PC-3 (cell line): ENCODE results near the gene SLC17A2. TPM values are rescaled to one million over a fixed set of nuclear protein-coding genes. Genes with fewer than 3 reads are reported as not detected.

ENCODE experiments used
- ATAC-seq: fragments of 200-7000 bp; cut with Tn5 transposase; 2 replicates; pipeline ENCODE4 v1.9.1; 2020; ENCODE audit warnings: mild to moderate bottlenecking, moderate library complexity
- BruUV-seq: library from RNA; stranded (reverse); fragments of 400-500 nt; replicated peaks from 2 replicates; lab custom pipeline; 2021; lab: Mats Ljungman, UMichigan
- CTCF ChIA-PET: fragments of 300-600 bp; sonication (Branson Sonifier 250); formaldehyde crosslinking; loops from one replicate; lab custom pipeline; 2022; ENCODE audit warnings: antibody characterized with exemption; lab: Charles Lee
- POLR2A ChIA-PET: fragments of 300-600 bp; sonication (Branson Sonifier 250); formaldehyde crosslinking; loops from one replicate; lab custom pipeline; 2022; ENCODE audit warnings: antibody characterized with exemption; ENCODE audit not compliant: unreplicated experiment; lab: Charles Lee
- DNase-seq: peaks from one replicate; pipeline ENCODE4 v3.0.0-alpha.2; 2015
- H2AFZ ChIP-seq: fragments of 300-600 bp; sonication (generic); 2 replicates; pipeline ENCODE4 v1.6.0; 2016; ENCODE audit warnings: antibody characterized with exemption, low read length
- H3F3A ChIP-seq: fragments of 300-600 bp; sonication (generic); one replicate; pipeline ENCODE4 v1.6.0; 2017; ENCODE audit warnings: antibody characterized with exemption, low read length, control low read depth, mild to moderate bottlenecking; ENCODE audit not compliant: unreplicated experiment
- H3K27ac ChIP-seq: fragments of 300-600 bp; sonication (generic); 2 replicates; pipeline ENCODE4 v1.5.1; 2016; ENCODE audit warnings: mild to moderate bottlenecking, low read length
- H3K27me3 ChIP-seq: fragments of 300-600 bp; sonication (generic); 2 replicates; pipeline ENCODE4 v1.6.1; 2016; ENCODE audit warnings: low read length, mixed read lengths
- H3K36me3 ChIP-seq: fragments of 300-600 bp; sonication (generic); 2 replicates; pipeline ENCODE4 v1.6.1; 2016; ENCODE audit warnings: low read depth, mixed run types, low read length, mixed read lengths
- H3K4me1 ChIP-seq: fragments of 300-600 bp; sonication (generic); 2 replicates; pipeline ENCODE4 v1.5.1; 2016; ENCODE audit warnings: low read length; ENCODE audit not compliant: insufficient read depth
- H3K4me2 ChIP-seq: fragments of 300-600 bp; sonication (generic); 2 replicates; pipeline ENCODE4 v1.6.0; 2016; ENCODE audit warnings: low read length
- H3K4me3 ChIP-seq: fragments of 300-600 bp; sonication (generic); 2 replicates; pipeline ENCODE4 v1.5.1; 2016; ENCODE audit warnings: mild to moderate bottlenecking, low read length, mixed read lengths
- H3K79me2 ChIP-seq: fragments of 300-600 bp; sonication (generic); 2 replicates; pipeline ENCODE4 v1.6.1; 2017; ENCODE audit warnings: low read length, mixed read lengths
- H3K9ac ChIP-seq: fragments of 300-600 bp; sonication (generic); 2 replicates; pipeline ENCODE4 v1.6.0; 2016; ENCODE audit warnings: mild to moderate bottlenecking, low read length
- H3K9me2 ChIP-seq: fragments of 300-600 bp; sonication (generic); replicated peaks from 2 replicates; pipeline ENCODE4 v1.6.1; 2016; ENCODE audit warnings: mixed run types, low read length, mixed read lengths
- H3K9me3 ChIP-seq: fragments of 300-600 bp; sonication (generic); 2 replicates; pipeline ENCODE4 v1.6.1; 2016; ENCODE audit warnings: low read length, mixed read lengths
- H4K20me1 ChIP-seq: fragments of 300-600 bp; sonication (generic); 2 replicates; pipeline ENCODE4 v1.6.1; 2016; ENCODE audit warnings: low read length, mixed read lengths
- CTCF ChIP-seq: fragments of 300-600 bp; sonication (generic); conservative IDR thresholded peaks from 2 replicates; pipeline ENCODE4 v1.5.1; 2017; ENCODE audit warnings: antibody characterized with exemption, low read depth, mild to moderate bottlenecking, low read length
- EZH2 ChIP-seq: fragments of 300-600 bp; sonication (generic); IDR thresholded peaks from one replicate; pipeline ENCODE4 v1.6.1; 2017; ENCODE audit warnings: antibody characterized with exemption, mild to moderate bottlenecking, low read length; ENCODE audit not compliant: unreplicated experiment
- EZH2phosphoT487 ChIP-seq: fragments of 300-600 bp; sonication (generic); IDR thresholded peaks from 2 replicates; pipeline ENCODE4 v1.6.1; 2018; ENCODE audit warnings: mild to moderate bottlenecking, antibody characterized with exemption, low read length, borderline replicate concordance
- intact Hi-C: fragments of 100-400 bp; cut with micrococcal nuclease; formaldehyde crosslinking; loops from 2 replicates; pipeline ENCODE4 v1.9.0; 2023
- total RNA-seq: library from RNA; depleted of rRNA; stranded (reverse); fragments of >200 nt; gene quantifications from 2 replicates; pipeline ENCODE4 v1.2.3, GENCODE V29; 2014

SLC17A2 gene
- total RNA-seq, 1 experiment from 2014 or later = not detected

- peaks cover 27% of the 10 kb centered on the region; the same call in 1 of the 2 replicates for H3K27me3 ChIP-seq
- H2AFZ ChIP-seq = no peak overlapping the region
- CTCF ChIA-PET = interaction anchor here (0.6 to 1.1 kb wide), 4 partner anchors 97 to 219 kb away, joined by 3 to 4 read pairs (median 4); no protein-coding TSS in a partner anchor
- H3K9me2 ChIP-seq = no peaks in the 10 kb centered on the region
- POLR2A ChIA-PET = interaction anchor here (0.5 kb wide), 1 partner anchor 16 kb away, joined by 3 read pairs; no protein-coding TSS in a partner anchor
- no peak overlapping the region for H3K4me3 ChIP-seq
- H3K9ac ChIP-seq = no peak overlapping the region
- intact Hi-C loops = loop anchor here (1.0 to 5.0 kb wide), 4 partner anchors 52 to 170 kb away; no protein-coding TSS in a partner anchor
- DNase-seq (peak; percentile 75), ATAC-seq (peak; percentile 87)
- TF ChIP-seq CTCF (peak; percentile 81), EZH2phosphoT487 (no peak)
- H3K27ac ChIP-seq = no peak overlapping the region
- H3F3A ChIP-seq = no peaks in the 10 kb centered on the region
- no peaks in the 10 kb centered on the region for H3K36me3 ChIP-seq
- H3K4me1 ChIP-seq = peaks cover 11% of the 10 kb centered on the region
- no TSS peak for BruUV-seq
- no peaks in the 10 kb centered on the region for H4K20me1 ChIP-seq
- no peaks in the 10 kb centered on the region for H3K9me3 ChIP-seq
- peak overlapping the region; percentile 50 for H3K4me2 ChIP-seq
- no peaks in the 10 kb centered on the region for H3K79me2 ChIP-seq
These were observed 40.3 kb downstream of the SLC17A2 start for GRCh38 chr6:25889877-25890853.

- intact Hi-C loops = no loop called here
- Histone ChIP-seq H3K9me2 (no peaks in the 10 kb centered on the region), H3K36me3 (no peaks in the 10 kb centered on the region), H3K27ac (no peak overlapping the region), H3K4me3 (no peak overlapping the region), H3F3A (no peaks in the 10 kb centered on the region), H3K9ac (no peak overlapping the region), H3K4me1 (peaks cover 11% of the 10 kb centered on the region), H3K79me2 (no peaks in the 10 kb centered on the region), H2AFZ (no peak overlapping the region), H3K4me2 (no peak overlapping the region), H4K20me1 (no peaks in the 10 kb centered on the region), H3K27me3 (peaks cover 21% of the 10 kb centered on the region; the same call in 1 of the 2 replicates), H3K9me3 (no peaks in the 10 kb centered on the region)
- CTCF ChIA-PET = no interaction called here
- no peak for TF ChIP-seq CTCF
- TF ChIP-seq EZH2phosphoT487 = no peak
- no peak for TF ChIP-seq EZH2
- no TSS peak for BruUV-seq
- POLR2A ChIA-PET = no interaction called here
- DNase-seq (no peak), ATAC-seq (no peak)
These were observed 41.9 kb downstream of the SLC17A2 start for GRCh38 chr6:25888626-25889025.
